ENCODE results near the gene RASEF. TPM values are rescaled to one million over a fixed set of nuclear protein-coding genes. Genes with fewer than 3 reads are reported as not detected.

RASEF gene
- total and polyA plus RNA-seq, 4 donors: 0.74 to 3.3 (median 2.1) TPM

- no peak for DNase-seq (ENCODE audit: low read depth in 4 of 6, low spot score in 6 of 6)
- no peaks in the 10 kb centered on the region for H3K4me1 ChIP-seq (ENCODE audit: control insufficient read depth, insufficient read depth, low read length)
- no peaks in the 10 kb centered on the region for H3K9me3 ChIP-seq (ENCODE audit: control insufficient read depth, insufficient read depth, low read length)
- WGBS (ENCODE audit: insufficient coverage): no CpG with 5 or more reads among the region's 2 CpGs
- H3K27me3 ChIP-seq (ENCODE audit: control insufficient read depth, insufficient read depth, low read length): no peaks in the 10 kb centered on the region
- H3K36me3 ChIP-seq (ENCODE audit: control insufficient read depth, insufficient read depth, low read length): no peaks in the 10 kb centered on the region
- no peak overlapping the region for H3K4me3 ChIP-seq (ENCODE audit: low read depth, low read length)
- no peak overlapping the region for H3K27ac ChIP-seq (ENCODE audit: low read depth, low read length)
Observed at GRCh38 chr9:83035143-83035542, 27.8 kb downstream of the RASEF start.

- WGBS (ENCODE audit: insufficient coverage): no CpG with 5 or more reads among the region's 1 CpG
- Histone ChIP-seq H3K36me3 (ENCODE audit: control insufficient read depth, insufficient read depth, low read length) (no peaks in the 10 kb centered on the region), H3K9me3 (ENCODE audit: control insufficient read depth, insufficient read depth, low read length) (no peaks in the 10 kb centered on the region), H3K27me3 (ENCODE audit: control insufficient read depth, insufficient read depth, low read length) (no peaks in the 10 kb centered on the region), H3K27ac (ENCODE audit: low read depth, low read length) (no peak overlapping the region), H3K4me1 (ENCODE audit: control insufficient read depth, insufficient read depth, low read length) (no peaks in the 10 kb centered on the region), H3K4me3 (ENCODE audit: low read depth, low read length) (no peak overlapping the region)
- DNase-seq (ENCODE audit: low read depth in 4 of 6, low spot score in 6 of 6): no peak
Observed at GRCh38 chr9:83034587-83034986, 28.4 kb downstream of the RASEF start.

GRCh38 chr9:83034026-83034425 lies 28.9 kb downstream of the RASEF start:
- H3K9me3 ChIP-seq (ENCODE audit: control insufficient read depth, insufficient read depth, low read length): no peaks in the 10 kb centered on the region
- no peak overlapping the region for H3K4me3 ChIP-seq (ENCODE audit: low read depth, low read length)
- H3K27ac ChIP-seq (ENCODE audit: low read depth, low read length): no peak overlapping the region
- no peaks in the 10 kb centered on the region for H3K36me3 ChIP-seq (ENCODE audit: control insufficient read depth, insufficient read depth, low read length)
- H3K27me3 ChIP-seq (ENCODE audit: control insufficient read depth, insufficient read depth, low read length): no peaks in the 10 kb centered on the region
- DNase-seq (ENCODE audit: low read depth in 4 of 6, low spot score in 6 of 6): no peak
- H3K4me1 ChIP-seq (ENCODE audit: control insufficient read depth, insufficient read depth, low read length): no peaks in the 10 kb centered on the region
- 44% methylated on average over 1 of the region's 1 CpG for WGBS (ENCODE audit: insufficient coverage)

GRCh38 chr9:83032065-83032625 lies 30.8 kb downstream of the RASEF start:
- Histone ChIP-seq H3K4me1 (ENCODE audit: control insufficient read depth, insufficient read depth, low read length) (no peaks in the 10 kb centered on the region), H3K9me3 (ENCODE audit: control insufficient read depth, insufficient read depth, low read length) (no peaks in the 10 kb centered on the region), H3K36me3 (ENCODE audit: control insufficient read depth, insufficient read depth, low read length) (no peaks in the 10 kb centered on the region), H3K27ac (ENCODE audit: low read depth, low read length) (no peak overlapping the region), H3K27me3 (ENCODE audit: control insufficient read depth, insufficient read depth, low read length) (no peaks in the 10 kb centered on the region), H3K4me3 (ENCODE audit: low read depth, low read length) (no peak overlapping the region)
- WGBS (ENCODE audit: insufficient coverage): no CpG with 5 or more reads among the region's 3 CpGs
- no peak for DNase-seq (ENCODE audit: low read depth in 4 of 6, low spot score in 6 of 6)

- DNase-seq (ENCODE audit: low read depth in 4 of 6, low spot score in 6 of 6): no peak
- Histone ChIP-seq H3K9me3 (ENCODE audit: control insufficient read depth, insufficient read depth, low read length) (no peaks in the 10 kb centered on the region), H3K27me3 (ENCODE audit: control insufficient read depth, insufficient read depth, low read length) (no peaks in the 10 kb centered on the region), H3K27ac (ENCODE audit: low read depth, low read length) (no peak overlapping the region), H3K4me1 (ENCODE audit: control insufficient read depth, insufficient read depth, low read length) (no peaks in the 10 kb centered on the region), H3K36me3 (ENCODE audit: control insufficient read depth, insufficient read depth, low read length) (no peaks in the 10 kb centered on the region), H3K4me3 (ENCODE audit: low read depth, low read length) (no peak overlapping the region)
- 65% methylated on average over 4 of the region's 6 CpGs for WGBS (ENCODE audit: insufficient coverage)
Observed at GRCh38 chr9:83030391-83031107, 32.4 kb downstream of the RASEF start.

GRCh38 chr9:83029531-83030137 lies 33.3 kb downstream of the RASEF start:
- Histone ChIP-seq H3K36me3 (ENCODE audit: control insufficient read depth, insufficient read depth, low read length) (no peaks in the 10 kb centered on the region), H3K27me3 (ENCODE audit: control insufficient read depth, insufficient read depth, low read length) (no peaks in the 10 kb centered on the region), H3K27ac (ENCODE audit: low read depth, low read length) (no peak overlapping the region), H3K4me1 (ENCODE audit: control insufficient read depth, insufficient read depth, low read length) (no peaks in the 10 kb centered on the region), H3K9me3 (ENCODE audit: control insufficient read depth, insufficient read depth, low read length) (no peaks in the 10 kb centered on the region), H3K4me3 (ENCODE audit: low read depth, low read length) (no peak overlapping the region)
- 100% methylated on average over 1 of the region's 7 CpGs for WGBS (ENCODE audit: insufficient coverage)
- no peak for DNase-seq (ENCODE audit: low read depth in 4 of 6, low spot score in 6 of 6)

GRCh38 chr9:83027153-83027891 lies 35.6 kb downstream of the RASEF start:
- Histone ChIP-seq H3K4me3 (ENCODE audit: low read depth, low read length) (no peak overlapping the region), H3K36me3 (ENCODE audit: control insufficient read depth, insufficient read depth, low read length) (no peaks in the 10 kb centered on the region), H3K27me3 (ENCODE audit: control insufficient read depth, insufficient read depth, low read length) (no peaks in the 10 kb centered on the region), H3K9me3 (ENCODE audit: control insufficient read depth, insufficient read depth, low read length) (no peaks in the 10 kb centered on the region), H3K4me1 (ENCODE audit: control insufficient read depth, insufficient read depth, low read length) (no peaks in the 10 kb centered on the region), H3K27ac (ENCODE audit: low read depth, low read length) (no peak overlapping the region)
- DNase-seq (ENCODE audit: low read depth in 4 of 6, low spot score in 6 of 6): peak in 1 of 6 donors; percentile 63
- WGBS (ENCODE audit: insufficient coverage): 83% methylated on average over 5 of the region's 5 CpGs

- Histone ChIP-seq H3K4me1 (ENCODE audit: control insufficient read depth, insufficient read depth, low read length) (no peaks in the 10 kb centered on the region), H3K27ac (ENCODE audit: low read depth, low read length) (no peak overlapping the region), H3K4me3 (ENCODE audit: low read depth, low read length) (no peak overlapping the region), H3K9me3 (ENCODE audit: control insufficient read depth, insufficient read depth, low read length) (no peaks in the 10 kb centered on the region), H3K36me3 (ENCODE audit: control insufficient read depth, insufficient read depth, low read length) (no peaks in the 10 kb centered on the region), H3K27me3 (ENCODE audit: control insufficient read depth, insufficient read depth, low read length) (no peaks in the 10 kb centered on the region)
- no peak for DNase-seq (ENCODE audit: low read depth in 4 of 6, low spot score in 6 of 6)
- WGBS (ENCODE audit: insufficient coverage): 78% methylated on average over 4 of the region's 7 CpGs
Observed at GRCh38 chr9:83024506-83025125, 38.3 kb downstream of the RASEF start.

- Histone ChIP-seq H3K4me3 (ENCODE audit: low read depth, low read length) (no peak overlapping the region), H3K4me1 (ENCODE audit: control insufficient read depth, insufficient read depth, low read length) (no peaks in the 10 kb centered on the region), H3K36me3 (ENCODE audit: control insufficient read depth, insufficient read depth, low read length) (no peaks in the 10 kb centered on the region), H3K27ac (ENCODE audit: low read depth, low read length) (no peak overlapping the region), H3K27me3 (ENCODE audit: control insufficient read depth, insufficient read depth, low read length) (no peaks in the 10 kb centered on the region), H3K9me3 (ENCODE audit: control insufficient read depth, insufficient read depth, low read length) (no peaks in the 10 kb centered on the region)
- WGBS (ENCODE audit: insufficient coverage): no CpG with 5 or more reads among the region's 1 CpG
- no peak for DNase-seq (ENCODE audit: low read depth in 4 of 6, low spot score in 6 of 6)
Observed at GRCh38 chr9:83023151-83023550, 39.8 kb downstream of the RASEF start.

All from spinal cord (tissue), 10 donors.